ENCODE data around the gene SCAMP4.
A peak's percentile ranks its signal among the peaks of the same experiment; 100 is the strongest.

SCAMP4 gene

DNA sequence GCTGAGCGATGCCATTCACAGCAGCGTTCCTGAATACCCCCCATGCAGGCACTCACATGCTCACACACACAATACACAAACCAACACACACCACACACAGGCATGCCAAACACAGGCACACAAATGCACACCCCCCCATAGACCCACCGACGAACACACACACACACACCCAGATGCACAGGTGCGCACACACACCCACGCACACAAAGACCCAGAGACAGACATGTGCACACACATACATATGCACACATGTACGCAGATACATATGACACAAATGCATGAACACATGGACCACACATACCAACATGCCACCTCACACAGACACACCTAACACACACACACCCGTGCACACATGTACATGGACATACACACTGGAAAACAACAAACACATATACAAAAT is 28.7 kb downstream of the SCAMP4 start:
- Histone ChIP-seq H3K36me3 (ENCODE audit: control insufficient read depth in 4 of 4, insufficient read depth in 4 of 4, low read length in 3 of 4) (no peaks in the 10 kb centered on the region), H3K4me1 (ENCODE audit: control extremely low read depth in 1 of 4, control insufficient read depth in 4 of 4, insufficient read depth in 4 of 4, low read length in 3 of 4) (peaks cover 0 to 15% (median 10%) of the 10 kb centered on the region in 4 experiments), H3K27me3 (replicated peaks in 2 of 5; ENCODE audit: control insufficient read depth in 4 of 5, insufficient read depth in 5 of 5, low read length in 4 of 5) (no peaks in the 10 kb centered on the region), H3K9me3 (ENCODE audit: control extremely low read depth in 1 of 5, control insufficient read depth in 4 of 5, insufficient read depth in 2 of 5, low read depth in 1 of 5, low read length in 4 of 5) (peaks cover 0 to 1% (median 0%) of the 10 kb centered on the region in 5 experiments), H3K4me3 (ENCODE audit: control insufficient read depth in 1 of 7, extremely low read depth in 1 of 7, insufficient read depth in 4 of 7, low read depth in 2 of 7, low read length in 6 of 7) (no peak overlapping the region), H3K27ac (ENCODE audit: insufficient read depth in 1 of 2, low read depth in 1 of 2, low read length in 2 of 2, poor library complexity in 1 of 2, severe bottlenecking in 2 of 2) (no peak overlapping the region)
- 100% methylated on average over 4 of the region's 8 CpGs for WGBS (ENCODE audit: insufficient coverage)
- no peak for DNase-seq
- CTCF ChIA-PET: interaction anchor here (1.7 kb wide), 1 partner anchor 14 kb away, joined by 6 read pairs; no protein-coding TSS in a partner anchor
- POLR2A ChIA-PET: interaction anchor here (0.7 kb wide), 1 partner anchor 12 kb away, joined by 3 read pairs; no protein-coding TSS in a partner anchor

DNA sequence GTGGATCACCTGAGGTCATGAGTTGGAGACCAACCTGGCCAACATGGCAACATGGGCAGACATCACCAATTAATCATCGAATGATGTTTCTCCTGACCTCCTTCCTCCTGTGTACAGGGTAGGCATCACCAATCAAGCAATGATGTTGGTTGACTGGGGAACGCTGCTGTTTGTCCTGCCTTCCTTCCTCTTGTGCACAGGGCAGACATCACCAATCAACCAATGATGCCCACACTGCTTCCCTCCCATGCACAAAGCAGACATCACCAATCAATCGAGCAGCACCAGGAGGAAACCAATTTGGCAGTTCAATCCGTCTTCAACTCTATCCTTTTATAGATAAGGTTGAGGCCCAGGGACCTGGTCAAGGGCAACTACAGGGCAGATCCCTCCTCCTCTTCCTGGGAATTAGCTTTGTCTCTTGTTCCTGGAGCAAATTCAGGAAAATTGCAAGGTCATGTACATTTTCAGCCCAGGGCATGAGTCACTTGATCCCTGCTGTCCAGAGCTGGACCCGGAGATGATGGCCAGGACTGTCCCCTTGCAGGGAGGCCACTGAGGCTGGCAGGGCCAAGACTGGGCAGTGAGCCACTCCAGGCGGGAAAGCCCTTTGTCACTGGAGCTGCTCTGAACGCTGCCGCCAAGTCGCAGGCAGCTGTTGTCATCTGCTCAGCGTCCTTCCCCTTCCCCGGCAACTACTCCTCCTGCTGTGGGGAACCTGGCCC is 30.4 kb downstream of the SCAMP4 start:
- peaks cover 0 to 1% (median 0%) of the 10 kb centered on the region in 5 experiments for H3K9me3 ChIP-seq (ENCODE audit: control extremely low read depth in 1 of 5, control insufficient read depth in 4 of 5, insufficient read depth in 2 of 5, low read depth in 1 of 5, low read length in 4 of 5)
- no peaks in the 10 kb centered on the region for H3K27me3 ChIP-seq (replicated peaks in 2 of 5; ENCODE audit: control insufficient read depth in 4 of 5, insufficient read depth in 5 of 5, low read length in 4 of 5)
- DNase-seq: peak in 2 of 3 donors; percentile 75 to 81
- ChIA-PET CTCF (interaction anchor here (1.9 kb wide), 1 partner anchor 24 kb away, joined by 6 read pairs; no protein-coding TSS in a partner anchor), POLR2A (no interaction called here)
- H3K4me1 ChIP-seq (ENCODE audit: control extremely low read depth in 1 of 4, control insufficient read depth in 4 of 4, insufficient read depth in 4 of 4, low read length in 3 of 4): peaks cover 0 to 14% (median 10%) of the 10 kb centered on the region in 4 experiments
- H3K36me3 ChIP-seq (ENCODE audit: control insufficient read depth in 4 of 4, insufficient read depth in 4 of 4, low read length in 3 of 4): no peaks in the 10 kb centered on the region
- no peak overlapping the region for H3K27ac ChIP-seq (ENCODE audit: insufficient read depth in 1 of 2, low read depth in 1 of 2, low read length in 2 of 2, poor library complexity in 1 of 2, severe bottlenecking in 2 of 2)
- 87% methylated on average over 11 of the region's 11 CpGs for WGBS (ENCODE audit: insufficient coverage)
- no peak overlapping the region for H3K4me3 ChIP-seq (ENCODE audit: control insufficient read depth in 1 of 7, extremely low read depth in 1 of 7, insufficient read depth in 4 of 7, low read depth in 2 of 7, low read length in 6 of 7)

DNA sequence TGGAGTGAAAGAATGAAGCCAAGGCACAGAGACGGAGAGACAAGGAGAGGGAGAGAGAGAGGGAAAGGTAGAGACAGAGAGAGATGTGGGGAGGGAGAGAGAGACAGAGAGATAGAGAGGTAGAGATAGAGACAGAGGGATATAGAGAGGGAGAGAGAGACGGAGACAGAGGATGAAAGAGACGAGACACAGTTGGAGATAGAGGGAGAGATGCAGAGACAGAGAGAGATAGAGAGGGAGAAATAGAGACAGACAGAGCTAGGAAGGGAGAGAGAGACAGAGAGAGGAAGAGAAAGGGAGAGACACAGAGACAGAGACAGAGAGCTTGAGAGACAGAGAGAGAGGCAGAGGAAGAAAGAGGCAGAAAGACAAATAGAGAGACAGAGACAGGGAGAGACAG is 31.2 kb downstream of the SCAMP4 start:
- no peak overlapping the region for H3K4me3 ChIP-seq (ENCODE audit: control insufficient read depth in 1 of 7, extremely low read depth in 1 of 7, insufficient read depth in 4 of 7, low read depth in 2 of 7, low read length in 6 of 7)
- peaks cover 0 to 1% (median 0%) of the 10 kb centered on the region in 5 experiments for H3K9me3 ChIP-seq (ENCODE audit: control extremely low read depth in 1 of 5, control insufficient read depth in 4 of 5, insufficient read depth in 2 of 5, low read depth in 1 of 5, low read length in 4 of 5)
- no peak overlapping the region for H3K27ac ChIP-seq (ENCODE audit: insufficient read depth in 1 of 2, low read depth in 1 of 2, low read length in 2 of 2, poor library complexity in 1 of 2, severe bottlenecking in 2 of 2)
- CTCF ChIA-PET: interaction anchor here (0.6 to 1.9 kb wide), 3 partner anchors 15 to 115 kb away, joined by 3 to 6 read pairs (median 4); no protein-coding TSS in a partner anchor
- no peaks in the 10 kb centered on the region for H3K36me3 ChIP-seq (ENCODE audit: control insufficient read depth in 4 of 4, insufficient read depth in 4 of 4, low read length in 3 of 4)
- DNase-seq: no peak
- no peaks in the 10 kb centered on the region for H3K27me3 ChIP-seq (replicated peaks in 2 of 5; ENCODE audit: control insufficient read depth in 4 of 5, insufficient read depth in 5 of 5, low read length in 4 of 5)
- WGBS (ENCODE audit: insufficient coverage): 100% methylated on average over 3 of the region's 3 CpGs
- POLR2A ChIA-PET: no interaction called here
- peaks cover 0 to 14% (median 10%) of the 10 kb centered on the region in 4 experiments for H3K4me1 ChIP-seq (ENCODE audit: control extremely low read depth in 1 of 4, control insufficient read depth in 4 of 4, insufficient read depth in 4 of 4, low read length in 3 of 4)

DNA sequence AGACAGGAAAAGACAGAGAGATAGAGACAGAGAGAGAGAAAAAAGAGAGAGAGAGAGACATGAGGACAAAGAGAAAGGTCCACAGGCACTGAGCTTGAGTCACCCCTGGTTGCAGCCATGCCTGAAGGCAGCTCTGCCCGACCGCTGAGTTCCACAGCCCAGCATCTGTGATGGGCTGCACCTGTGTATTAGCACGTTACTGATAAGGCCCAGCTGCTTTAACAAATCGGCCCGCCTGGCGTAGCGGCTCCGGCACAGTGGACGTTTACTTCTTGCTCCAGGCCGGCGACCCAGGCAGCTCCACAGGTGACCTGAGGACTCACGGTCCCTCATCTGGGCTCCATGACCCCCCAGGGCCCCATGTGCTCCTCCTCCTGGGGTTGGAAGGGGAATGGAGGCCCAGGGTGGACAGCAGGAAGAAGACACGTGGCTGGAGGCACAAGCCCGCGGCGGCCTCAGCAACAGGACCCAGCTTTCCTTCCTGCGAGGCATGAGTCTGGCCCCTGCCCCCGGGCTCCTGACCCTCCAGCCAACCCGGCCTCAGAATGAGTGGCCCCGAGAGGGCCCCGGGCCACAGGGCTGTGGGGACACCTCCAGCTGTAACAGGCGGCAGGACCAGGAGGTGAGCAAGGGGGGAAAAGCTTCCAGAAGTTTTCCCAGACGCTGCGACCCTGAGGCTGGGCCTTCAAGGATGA is 31.9 kb downstream of the SCAMP4 start:
- H3K36me3 ChIP-seq (ENCODE audit: control insufficient read depth in 4 of 4, insufficient read depth in 4 of 4, low read length in 3 of 4): no peaks in the 10 kb centered on the region
- DNase-seq: no peak
- 95% methylated on average over 16 of the region's 24 CpGs for WGBS (ENCODE audit: insufficient coverage)
- H3K9me3 ChIP-seq (ENCODE audit: control extremely low read depth in 1 of 5, control insufficient read depth in 4 of 5, insufficient read depth in 2 of 5, low read depth in 1 of 5, low read length in 4 of 5): peaks cover 0 to 1% (median 0%) of the 10 kb centered on the region in 5 experiments
- ChIA-PET CTCF (interaction anchor here (1.2 to 1.9 kb wide), 3 partner anchors 10 to 115 kb away, joined by 3 to 6 read pairs (median 3); no protein-coding TSS in a partner anchor), POLR2A (no interaction called here)
- peaks cover 0 to 14% (median 10%) of the 10 kb centered on the region in 4 experiments for H3K4me1 ChIP-seq (ENCODE audit: control extremely low read depth in 1 of 4, control insufficient read depth in 4 of 4, insufficient read depth in 4 of 4, low read length in 3 of 4)
- no peaks in the 10 kb centered on the region for H3K27me3 ChIP-seq (replicated peaks in 2 of 5; ENCODE audit: control insufficient read depth in 4 of 5, insufficient read depth in 5 of 5, low read length in 4 of 5)
- no peak overlapping the region for H3K4me3 ChIP-seq (ENCODE audit: control insufficient read depth in 1 of 7, extremely low read depth in 1 of 7, insufficient read depth in 4 of 7, low read depth in 2 of 7, low read length in 6 of 7)
- no peak overlapping the region for H3K27ac ChIP-seq (ENCODE audit: insufficient read depth in 1 of 2, low read depth in 1 of 2, low read length in 2 of 2, poor library complexity in 1 of 2, severe bottlenecking in 2 of 2)

DNA sequence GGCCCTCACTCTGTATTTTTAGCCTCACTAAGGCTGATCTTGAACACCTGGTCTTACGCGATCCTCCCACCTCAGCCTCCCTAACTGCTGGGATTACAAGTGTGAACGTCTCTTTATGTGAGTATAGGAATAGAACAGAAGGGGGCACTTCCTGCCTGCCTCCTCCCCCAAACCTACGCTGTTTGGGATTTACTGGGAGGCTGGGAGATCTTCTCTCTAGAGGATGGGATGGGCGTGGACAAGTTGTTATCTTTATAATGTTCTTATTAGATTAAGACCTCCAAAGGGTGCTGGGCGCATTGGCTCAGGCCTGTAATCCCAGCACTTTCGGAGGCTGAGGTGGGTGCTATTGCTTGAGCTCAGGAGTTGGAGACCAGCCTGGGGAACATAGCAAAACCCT is 32.9 kb downstream of the SCAMP4 start:
- 100% methylated on average over 1 of the region's 7 CpGs for WGBS (ENCODE audit: insufficient coverage)
- H3K27ac ChIP-seq (ENCODE audit: insufficient read depth in 1 of 2, low read depth in 1 of 2, low read length in 2 of 2, poor library complexity in 1 of 2, severe bottlenecking in 2 of 2): no peak overlapping the region
- no peaks in the 10 kb centered on the region for H3K36me3 ChIP-seq (ENCODE audit: control insufficient read depth in 4 of 4, insufficient read depth in 4 of 4, low read length in 3 of 4)
- no peaks in the 10 kb centered on the region for H3K27me3 ChIP-seq (replicated peaks in 2 of 5; ENCODE audit: control insufficient read depth in 4 of 5, insufficient read depth in 5 of 5, low read length in 4 of 5)
- DNase-seq: no peak
- H3K4me3 ChIP-seq (ENCODE audit: control insufficient read depth in 1 of 7, extremely low read depth in 1 of 7, insufficient read depth in 4 of 7, low read depth in 2 of 7, low read length in 6 of 7): no peak overlapping the region
- ChIA-PET POLR2A (no interaction called here), CTCF (no interaction called here)
- H3K4me1 ChIP-seq (ENCODE audit: control extremely low read depth in 1 of 4, control insufficient read depth in 4 of 4, insufficient read depth in 4 of 4, low read length in 3 of 4): peaks cover 2 to 19% (median 19%) of the 10 kb centered on the region in 4 experiments
- H3K9me3 ChIP-seq (ENCODE audit: control extremely low read depth in 1 of 5, control insufficient read depth in 4 of 5, insufficient read depth in 2 of 5, low read depth in 1 of 5, low read length in 4 of 5): peaks cover 0 to 1% (median 0%) of the 10 kb centered on the region in 5 experiments

DNA sequence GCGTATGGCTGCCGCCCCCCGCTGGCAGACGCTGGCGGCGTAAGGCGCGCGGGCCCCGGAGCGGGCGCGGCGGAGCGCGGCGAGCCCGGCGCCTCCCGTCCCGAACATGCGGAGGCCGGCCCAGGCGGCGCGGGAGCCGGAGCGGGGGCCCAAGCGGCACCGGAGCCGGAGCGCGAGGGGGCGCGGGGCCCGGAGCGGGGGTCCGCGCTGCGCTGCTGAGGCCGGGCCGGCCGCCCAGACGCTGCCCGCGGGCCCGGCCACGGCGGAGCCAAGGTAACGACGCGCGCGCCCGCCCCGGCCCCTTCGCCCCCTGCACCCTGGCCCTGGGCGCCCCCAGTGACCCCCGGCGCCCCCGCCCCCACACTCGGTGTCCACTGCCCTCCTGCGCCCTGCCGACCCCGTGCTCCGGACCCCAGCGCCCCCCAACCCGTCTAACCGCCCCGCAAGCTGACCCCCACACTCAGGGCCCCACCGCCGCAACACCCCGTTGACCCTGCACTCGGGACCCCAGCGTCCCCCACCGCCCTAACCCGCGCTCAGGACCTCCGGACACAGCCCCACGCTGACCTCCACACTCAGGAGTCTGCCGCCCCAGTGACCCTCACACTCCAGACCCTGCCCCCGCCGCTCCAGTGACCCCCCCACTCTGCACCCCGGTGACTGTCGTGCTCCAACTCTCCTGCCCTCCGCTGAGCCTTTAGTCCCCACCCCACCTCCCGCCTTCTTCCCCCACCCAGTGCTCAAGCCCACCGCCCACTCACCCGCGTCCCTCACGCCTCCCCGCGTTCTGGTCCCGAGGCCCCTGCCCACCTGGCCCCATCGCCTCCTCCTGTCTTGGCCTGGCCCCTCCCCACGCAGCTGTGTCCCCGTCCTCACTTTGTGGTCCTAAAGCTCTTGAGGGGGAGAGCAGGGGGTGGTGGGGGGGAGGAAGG is 36.2 kb downstream of the SCAMP4 start, which contains the start of gene CSNK1G2:
TSS of gene CSNK1G2 (plus strand) at position 27 of the 932 bp plus-strand sequence. CDS start 28,601 bp downstream, outside the sequence.
- WGBS (ENCODE audit: insufficient coverage): 0% methylated on average over 74 of the region's 97 CpGs
- no peak for DNase-seq
- Histone ChIP-seq H3K9me3 (ENCODE audit: control extremely low read depth in 1 of 5, control insufficient read depth in 4 of 5, insufficient read depth in 2 of 5, low read depth in 1 of 5, low read length in 4 of 5) (no peaks in the 10 kb centered on the region), H3K4me1 (ENCODE audit: control extremely low read depth in 1 of 4, control insufficient read depth in 4 of 4, insufficient read depth in 4 of 4, low read length in 3 of 4) (peaks cover 5 to 46% (median 39%) of the 10 kb centered on the region in 4 experiments), H3K27me3 (replicated peaks in 2 of 5; ENCODE audit: control insufficient read depth in 4 of 5, insufficient read depth in 5 of 5, low read length in 4 of 5) (no peaks in the 10 kb centered on the region), H3K27ac (ENCODE audit: insufficient read depth in 1 of 2, low read depth in 1 of 2, low read length in 2 of 2, poor library complexity in 1 of 2, severe bottlenecking in 2 of 2) (peak within 1 kb of the TSS; percentile 85 to 91), H3K36me3 (ENCODE audit: control insufficient read depth in 4 of 4, insufficient read depth in 4 of 4, low read length in 3 of 4) (no peaks in the 10 kb centered on the region), H3K4me3 (ENCODE audit: control insufficient read depth in 1 of 7, extremely low read depth in 1 of 7, insufficient read depth in 4 of 7, low read depth in 2 of 7, low read length in 6 of 7) (peak within 1 kb of the TSS; percentile 74 to 95 (median 86))
- POLR2A ChIA-PET: interaction anchor here (0.6 to 1.6 kb wide), 8 partner anchors 12 to 789 kb away, joined by 3 to 6 read pairs (median 3); partner anchors contain the start of genes ADAT3 and SCAMP4
- CTCF ChIA-PET: no interaction called here
